Measurements from ENCODE around the gene SPCS3.
"Not testable (repeated sequence)": the region's sequence is repeated elsewhere in the genome, so short reads cannot be mapped to it uniquely, and the experiment has no call there.

The SPCS3 gene

DNA sequence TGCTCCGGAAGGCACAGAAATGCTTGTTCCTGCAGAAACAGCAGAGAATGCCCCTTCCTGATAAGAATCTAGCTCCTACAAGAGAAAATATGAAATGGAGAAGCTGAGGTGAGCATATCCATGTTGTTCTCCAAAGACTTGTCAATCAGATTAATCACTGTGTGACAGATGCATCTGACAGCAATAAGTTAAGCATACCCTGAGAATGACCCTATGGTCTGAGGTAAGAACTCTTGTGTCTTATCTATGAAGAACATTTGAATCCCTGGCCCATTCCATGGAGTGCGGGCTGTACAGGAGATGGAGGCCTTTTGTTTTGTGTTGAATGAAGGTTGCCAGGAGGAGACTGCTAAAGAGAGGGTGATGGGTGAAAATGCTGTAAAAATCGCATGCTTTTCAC lies 29.2 kb upstream of the SPCS3 start:
- in situ Hi-C loops (cut with HindIII; ENCODE audit: low sequenced_read_pairs), result no loop called here
- H3K4me3 ChIP-seq (ENCODE audit: low read depth, low read length), result no peak overlapping the region
- TF ChIP-seq, protein P1, sequence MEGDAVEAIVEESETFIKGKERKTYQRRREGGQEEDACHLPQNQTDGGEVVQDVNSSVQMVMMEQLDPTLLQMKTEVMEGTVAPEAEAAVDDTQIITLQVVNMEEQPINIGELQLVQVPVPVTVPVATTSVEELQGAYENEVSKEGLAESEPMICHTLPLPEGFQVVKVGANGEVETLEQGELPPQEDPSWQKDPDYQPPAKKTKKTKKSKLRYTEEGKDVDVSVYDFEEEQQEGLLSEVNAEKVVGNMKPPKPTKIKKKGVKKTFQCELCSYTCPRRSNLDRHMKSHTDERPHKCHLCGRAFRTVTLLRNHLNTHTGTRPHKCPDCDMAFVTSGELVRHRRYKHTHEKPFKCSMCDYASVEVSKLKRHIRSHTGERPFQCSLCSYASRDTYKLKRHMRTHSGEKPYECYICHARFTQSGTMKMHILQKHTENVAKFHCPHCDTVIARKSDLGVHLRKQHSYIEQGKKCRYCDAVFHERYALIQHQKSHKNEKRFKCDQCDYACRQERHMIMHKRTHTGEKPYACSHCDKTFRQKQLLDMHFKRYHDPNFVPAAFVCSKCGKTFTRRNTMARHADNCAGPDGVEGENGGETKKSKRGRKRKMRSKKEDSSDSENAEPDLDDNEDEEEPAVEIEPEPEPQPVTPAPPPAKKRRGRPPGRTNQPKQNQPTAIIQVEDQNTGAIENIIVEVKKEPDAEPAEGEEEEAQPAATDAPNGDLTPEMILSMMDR (IDR thresholded peaks at IDR 0.05; ENCODE audit: low read depth, low read length, missing control alignments), result no peak
- DNase-seq (ENCODE audit: low read depth), result no peak

DNA sequence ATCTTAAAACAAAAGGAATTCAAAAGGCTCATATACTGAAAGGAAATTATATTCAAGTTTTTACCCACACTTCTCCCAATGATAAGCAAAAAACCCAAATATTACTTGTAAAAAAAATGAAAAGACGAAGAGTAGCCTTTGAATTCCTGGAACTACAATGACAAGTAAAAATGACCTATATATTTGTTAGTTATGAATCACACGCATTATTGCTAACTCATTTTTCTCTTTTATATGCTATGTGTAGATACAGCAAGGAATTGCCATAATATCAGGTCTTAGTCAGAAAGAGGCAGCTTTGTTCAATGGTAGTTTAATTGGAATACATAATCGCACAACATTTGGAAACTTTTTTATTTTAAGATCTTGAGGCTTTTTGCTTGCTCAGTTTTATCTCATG lies 28.0 kb upstream of the SPCS3 start:
- in situ Hi-C loops (cut with HindIII; ENCODE audit: low sequenced_read_pairs), result no loop called here
- no peak for DNase-seq (ENCODE audit: low read depth)

DNA sequence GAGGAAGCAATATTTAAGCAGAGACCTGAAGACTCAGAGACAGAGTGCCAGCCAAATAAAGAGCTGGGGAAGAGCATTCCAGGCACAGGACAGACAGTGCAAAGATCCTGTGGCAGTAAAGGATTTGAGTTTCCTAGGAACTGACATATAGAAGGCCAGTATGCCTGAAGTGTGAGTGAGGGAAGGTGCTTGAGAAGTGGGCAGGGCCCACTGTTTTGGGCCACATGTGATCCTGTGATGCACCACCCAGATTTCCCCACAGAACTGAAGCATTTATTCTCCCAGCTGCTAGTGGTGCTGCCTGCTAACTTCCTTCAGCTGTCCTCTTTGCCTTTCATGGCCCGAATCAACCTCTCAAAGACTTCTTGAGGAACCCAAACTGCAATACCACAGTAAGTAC lies 26.8 kb upstream of the SPCS3 start:
- TF ChIP-seq, protein P1 (IDR thresholded peaks at IDR 0.05; ENCODE audit: low read depth, low read length, missing control alignments), result no peak
- no peak for DNase-seq (ENCODE audit: low read depth)
- in situ Hi-C loops (cut with HindIII; ENCODE audit: low sequenced_read_pairs), result no loop called here

More for the DNA sequence above, 28.0 kb upstream of the SPCS3 start:
- TF ChIP-seq, protein P1 (IDR thresholded peaks at IDR 0.05; ENCODE audit: low read depth, low read length, missing control alignments), result no peak
- H3K4me3 ChIP-seq (ENCODE audit: low read depth, low read length), result no peak overlapping the region

GRCh38 chr4:176293660-176294059 lies 26.1 kb upstream of the SPCS3 start:
- H3K4me3 ChIP-seq (ENCODE audit: low read depth, low read length), result no peak overlapping the region
- TF ChIP-seq, protein P1 (IDR thresholded peaks at IDR 0.05; ENCODE audit: low read depth, low read length, missing control alignments), result no peak
- in situ Hi-C loops (cut with HindIII; ENCODE audit: low sequenced_read_pairs), result no loop called here
- no peak for DNase-seq (ENCODE audit: low read depth)

More for the DNA sequence above, 26.8 kb upstream of the SPCS3 start:
- H3K4me3 ChIP-seq (ENCODE audit: low read depth, low read length), result no peak overlapping the region

GRCh38 chr4:176295907-176296306 lies 23.9 kb upstream of the SPCS3 start:
- DNase-seq (ENCODE audit: low read depth); H3K4me3 ChIP-seq (ENCODE audit: low read depth, low read length); in situ Hi-C loops (cut with HindIII; ENCODE audit: low sequenced_read_pairs): not testable (repeated sequence)

DNA sequence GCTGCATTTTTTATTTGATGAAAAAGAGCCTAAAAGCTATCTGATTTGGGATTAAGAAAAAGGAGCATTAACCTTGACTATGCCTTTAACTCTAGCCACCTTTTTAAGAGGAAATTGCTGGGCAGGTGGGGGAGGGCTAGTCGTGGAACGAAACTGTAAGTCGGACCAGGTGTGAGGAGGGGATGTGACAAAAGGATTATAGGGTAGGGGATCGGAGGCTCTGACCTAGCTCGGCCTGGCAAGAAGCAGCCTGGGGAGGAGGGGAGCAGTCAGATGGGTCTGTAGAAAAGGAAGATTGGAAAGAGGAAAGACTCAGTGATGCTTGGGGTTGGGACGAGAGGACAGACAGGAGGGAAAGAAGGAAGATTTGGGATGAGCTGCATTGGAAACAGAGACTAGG lies 21.1 kb upstream of the SPCS3 start:
- no peak for DNase-seq (ENCODE audit: low read depth)
- in situ Hi-C loops (cut with HindIII; ENCODE audit: low sequenced_read_pairs), result no loop called here
- H3K4me3 ChIP-seq (ENCODE audit: low read depth, low read length), result no peak overlapping the region
- TF ChIP-seq, protein P1 (IDR thresholded peaks at IDR 0.05; ENCODE audit: low read depth, low read length, missing control alignments), result no peak

DNA sequence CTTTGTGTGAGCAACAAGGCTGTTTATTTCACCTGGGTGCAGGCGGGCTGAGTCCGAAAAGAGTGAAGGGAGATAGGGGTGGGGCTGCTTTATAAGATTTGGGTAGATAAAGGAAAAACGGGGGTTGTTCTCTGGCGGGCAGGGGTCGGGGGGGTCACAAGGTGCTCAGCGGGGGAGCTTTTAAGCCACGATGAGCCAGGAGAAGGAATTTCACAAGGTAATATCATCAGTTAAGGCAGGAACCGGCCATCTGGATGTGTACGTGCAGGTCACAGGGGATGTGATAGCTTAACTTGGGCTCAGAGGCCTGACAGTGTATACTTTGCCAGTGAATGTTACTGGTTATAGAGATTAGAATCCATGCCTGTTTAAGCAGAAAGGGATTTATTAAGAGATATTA lies 19.7 kb upstream of the SPCS3 start:
- no peak for DNase-seq (ENCODE audit: low read depth)
- in situ Hi-C loops (cut with HindIII; ENCODE audit: low sequenced_read_pairs), result no loop called here
- H3K4me3 ChIP-seq (ENCODE audit: low read depth, low read length), result no peak overlapping the region
- TF ChIP-seq, protein P1 (IDR thresholded peaks at IDR 0.05; ENCODE audit: low read depth, low read length, missing control alignments), result no peak

All from astrocyte of the cerebellum (primary cell).